MV-4-11 (cell line): Measurements from ENCODE around the gene ZNF213.

ENCODE experiments used
- DNase-seq: peaks from one replicate; lab custom pipeline; 2025; lab: John Stamatoyannopoulos, UW

ZNF213 gene, protein sequence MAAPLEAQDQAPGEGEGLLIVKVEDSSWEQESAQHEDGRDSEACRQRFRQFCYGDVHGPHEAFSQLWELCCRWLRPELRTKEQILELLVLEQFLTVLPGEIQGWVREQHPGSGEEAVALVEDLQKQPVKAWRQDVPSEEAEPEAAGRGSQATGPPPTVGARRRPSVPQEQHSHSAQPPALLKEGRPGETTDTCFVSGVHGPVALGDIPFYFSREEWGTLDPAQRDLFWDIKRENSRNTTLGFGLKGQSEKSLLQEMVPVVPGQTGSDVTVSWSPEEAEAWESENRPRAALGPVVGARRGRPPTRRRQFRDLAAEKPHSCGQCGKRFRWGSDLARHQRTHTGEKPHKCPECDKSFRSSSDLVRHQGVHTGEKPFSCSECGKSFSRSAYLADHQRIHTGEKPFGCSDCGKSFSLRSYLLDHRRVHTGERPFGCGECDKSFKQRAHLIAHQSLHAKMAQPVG

DNA sequence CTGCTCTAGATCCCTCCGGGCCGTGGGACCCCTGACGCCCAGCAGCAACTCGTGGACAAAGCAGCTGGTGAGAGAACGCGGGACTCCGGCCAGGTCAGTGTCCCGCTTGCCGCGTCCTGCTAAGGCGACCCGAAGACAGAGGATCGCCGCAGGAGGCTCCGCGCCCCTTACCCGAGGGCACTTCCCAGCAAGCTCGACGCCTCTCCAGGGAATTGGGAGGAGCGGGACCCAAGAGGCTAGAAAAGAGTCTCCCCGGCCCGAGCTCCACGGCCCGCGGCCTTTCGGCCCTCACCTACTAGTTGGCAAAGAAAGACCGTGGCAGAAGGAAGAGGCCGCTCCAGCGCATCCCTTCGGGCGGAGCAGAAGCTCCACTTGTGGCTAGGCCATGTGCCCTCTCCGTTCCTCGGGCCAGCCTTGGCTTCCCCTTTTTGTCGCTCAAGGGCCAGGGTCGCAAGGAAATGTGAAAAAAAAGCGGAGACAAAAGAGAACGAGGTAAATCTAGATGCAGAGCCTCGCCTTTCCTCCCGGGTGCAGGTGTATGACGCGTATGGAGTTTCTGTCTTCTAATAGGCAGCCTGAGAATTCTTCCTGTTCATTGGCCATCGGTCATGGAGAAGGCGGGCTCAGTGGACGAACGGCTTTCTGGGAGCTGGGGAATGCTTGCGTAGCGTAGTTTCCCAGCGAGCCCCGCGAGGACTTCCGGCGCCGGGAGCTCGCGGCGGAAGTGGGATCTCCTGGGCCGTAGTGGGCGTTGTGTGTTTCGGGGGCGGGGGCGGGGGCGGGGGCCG is at the start of gene ZNF213:
Gene ZNF213 (plus strand): TSS at position 692 of the 788 bp plus-strand sequence. CDS start 2,252 bp downstream, outside the sequence.
- DNase-seq = peak; percentile 97

DNA sequence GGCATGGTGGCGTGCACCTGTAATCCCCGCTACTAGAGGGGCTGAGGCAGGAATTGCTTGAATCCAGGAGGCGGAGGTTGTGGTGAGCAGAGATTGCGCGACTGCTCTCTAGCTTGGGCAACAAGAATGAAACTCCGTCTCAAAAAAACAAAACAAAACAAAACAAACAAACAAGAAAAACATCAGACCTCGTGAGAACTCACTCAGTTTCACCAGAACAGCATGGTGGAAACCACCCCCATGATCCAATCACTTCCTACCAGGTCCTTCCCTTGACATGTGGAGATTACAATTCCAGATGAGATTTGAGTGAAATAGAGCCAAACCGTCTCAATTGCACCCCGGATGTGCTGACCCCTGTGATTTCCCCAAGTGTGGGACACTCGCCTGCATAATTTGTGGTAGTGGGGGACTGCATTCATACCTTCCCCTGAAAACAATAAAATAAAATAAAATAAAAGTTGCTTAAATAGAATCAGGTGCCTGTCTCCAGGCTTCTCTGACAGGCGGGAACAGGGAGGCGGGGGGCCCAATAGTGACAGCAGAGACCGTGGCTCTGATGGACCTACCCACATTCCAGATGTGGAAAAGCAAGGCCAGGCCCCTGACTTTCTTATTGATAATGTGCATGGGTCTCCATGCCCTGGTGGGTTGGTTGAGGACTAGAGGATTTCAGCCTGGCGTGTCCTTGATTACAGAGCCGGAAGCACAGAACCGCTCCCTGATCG is 48.8 kb upstream of the ZNF213 start:
- DNase-seq = no peak

DNA sequence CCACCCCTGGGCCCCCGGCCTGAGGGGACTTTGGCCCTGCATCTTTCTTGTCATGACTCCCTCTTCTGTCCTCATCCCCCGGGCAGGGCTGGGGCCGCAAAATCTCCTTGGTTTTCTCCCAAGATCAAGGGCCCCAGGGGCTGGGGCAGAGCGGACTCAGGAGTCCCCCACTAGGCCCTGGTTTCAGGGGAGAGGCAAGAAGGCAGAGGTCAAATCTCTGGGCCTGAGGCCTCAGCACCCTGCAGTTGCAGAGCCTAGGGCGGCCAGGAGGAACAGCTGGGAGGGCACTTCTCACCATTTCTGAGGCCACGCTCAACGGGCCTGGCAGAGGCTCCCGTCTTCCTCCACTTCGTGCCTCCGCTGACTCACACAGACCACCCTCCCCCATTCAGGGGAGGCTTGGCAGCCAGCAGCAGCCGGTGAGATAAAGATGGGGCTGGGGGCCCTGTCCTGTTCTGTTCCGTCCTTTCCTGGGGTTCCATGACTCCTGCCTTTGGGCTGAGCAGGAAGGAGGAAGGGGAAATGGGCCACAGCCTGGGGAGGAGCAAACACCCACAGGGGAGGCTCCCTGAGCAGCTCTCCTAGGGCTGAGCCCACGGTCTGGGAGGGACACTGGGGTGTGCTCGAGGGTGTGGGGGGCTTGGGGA is 48.1 kb upstream of the ZNF213 start:
- DNase-seq = peak; percentile 60

DNA sequence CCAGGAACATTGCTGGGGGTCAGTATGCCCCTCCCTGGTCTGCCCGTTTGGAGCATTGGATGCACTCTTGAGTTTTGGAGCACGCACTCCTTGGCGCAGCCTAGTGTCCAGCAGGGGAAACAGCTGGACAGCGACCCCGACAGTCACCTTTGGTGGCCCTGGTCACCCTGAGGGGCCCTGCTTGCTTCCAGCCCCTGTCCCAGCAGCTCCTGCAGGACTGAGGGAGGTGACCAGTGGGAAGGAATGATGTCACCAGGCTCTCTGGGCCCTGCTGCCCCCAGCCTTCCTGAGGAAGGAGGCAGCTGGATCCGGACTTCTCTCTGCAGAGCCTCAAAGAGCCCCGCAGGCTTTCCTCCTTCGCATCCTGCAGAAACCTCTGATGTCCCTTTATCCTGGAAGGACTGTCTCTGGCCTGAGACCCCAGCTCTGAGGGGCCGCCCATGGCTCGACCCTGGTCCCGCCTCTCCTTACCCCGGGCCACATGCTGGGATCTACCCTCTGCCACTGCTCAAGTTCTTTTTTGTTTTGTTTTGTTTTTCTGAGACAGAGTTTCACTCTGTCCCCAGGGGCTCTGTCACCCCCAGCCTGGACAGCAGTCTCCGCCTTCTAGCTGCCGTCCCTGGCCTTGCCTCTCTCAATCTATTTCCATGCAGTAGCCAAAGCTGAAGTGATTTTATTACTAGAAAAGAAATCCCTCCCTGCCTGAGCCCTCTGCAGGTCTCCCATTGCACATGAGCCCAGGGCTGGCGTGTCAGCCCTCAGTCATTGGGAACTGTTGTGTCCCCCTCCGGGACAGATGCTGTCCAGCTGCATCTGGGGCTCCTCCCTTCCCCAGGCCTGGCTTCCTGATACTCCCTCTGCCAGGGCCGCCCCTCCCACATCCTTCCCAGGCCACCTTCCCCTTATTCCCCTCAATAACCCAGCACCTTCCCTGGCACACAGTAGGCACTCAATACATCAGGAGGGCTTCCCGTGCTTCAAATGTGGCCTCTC is 47.3 kb upstream of the ZNF213 start:
- peak; percentile 60 for DNase-seq

DNA sequence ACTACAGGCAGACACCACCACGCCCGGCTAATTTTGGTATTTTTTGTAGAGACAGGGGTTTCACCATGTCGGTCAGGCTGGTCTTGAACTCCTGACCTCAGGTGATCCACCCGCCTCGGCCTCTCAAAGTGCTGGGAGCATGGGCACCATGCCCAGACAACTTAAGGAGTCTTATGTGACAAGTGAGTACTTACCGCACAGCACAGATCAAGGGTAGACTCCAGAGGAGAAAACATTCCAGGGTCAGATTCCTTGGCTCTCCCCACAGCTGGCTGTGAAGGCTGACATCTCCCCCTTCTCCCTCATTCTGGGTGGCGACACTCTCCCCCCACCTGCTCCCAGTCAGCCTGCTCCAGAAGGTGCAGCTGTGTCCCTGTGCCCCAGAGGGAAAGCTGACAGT is 46.4 kb upstream of the ZNF213 start:
- DNase-seq = no peak

DNA sequence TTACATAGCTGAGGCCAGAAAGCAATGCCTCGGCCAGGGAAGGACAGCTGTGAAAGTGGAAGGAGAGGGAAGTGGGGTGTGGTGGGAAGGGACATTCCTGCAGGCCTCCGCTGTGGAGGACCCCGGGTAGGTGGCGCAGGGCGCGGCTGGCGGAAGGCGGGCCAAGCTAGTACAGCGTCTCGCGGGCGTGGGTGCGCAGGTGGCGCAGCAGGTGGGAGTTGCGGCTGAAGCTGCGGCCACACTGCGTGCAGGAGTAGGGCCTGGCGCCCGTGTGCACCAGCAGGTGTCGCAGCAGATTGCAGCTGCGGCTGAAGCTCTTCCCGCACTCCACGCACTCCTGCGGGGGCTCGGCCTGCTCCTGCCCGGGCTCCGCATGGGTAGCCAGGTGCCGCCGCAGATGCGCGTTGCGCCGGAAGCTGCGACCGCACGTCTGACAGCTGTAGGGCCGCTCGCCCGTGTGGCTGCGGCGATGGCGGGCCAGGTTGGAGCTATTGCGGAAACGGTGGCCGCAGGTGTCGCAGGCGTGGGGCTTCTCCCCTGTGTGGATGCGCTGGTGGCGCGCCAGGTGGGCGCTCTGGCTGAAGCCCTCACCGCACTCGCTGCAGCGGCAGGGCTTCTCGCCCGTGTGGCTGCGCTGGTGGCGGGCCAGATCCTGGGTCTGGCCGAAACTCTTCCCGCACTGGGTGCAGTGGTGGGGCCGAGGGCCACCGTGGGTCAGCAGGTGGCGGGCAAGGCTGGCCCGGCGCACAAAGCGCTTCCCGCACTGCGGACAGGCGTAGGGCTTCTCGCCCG is 45.7 kb upstream of the ZNF213 start:
- DNase-seq = no peak

DNA sequence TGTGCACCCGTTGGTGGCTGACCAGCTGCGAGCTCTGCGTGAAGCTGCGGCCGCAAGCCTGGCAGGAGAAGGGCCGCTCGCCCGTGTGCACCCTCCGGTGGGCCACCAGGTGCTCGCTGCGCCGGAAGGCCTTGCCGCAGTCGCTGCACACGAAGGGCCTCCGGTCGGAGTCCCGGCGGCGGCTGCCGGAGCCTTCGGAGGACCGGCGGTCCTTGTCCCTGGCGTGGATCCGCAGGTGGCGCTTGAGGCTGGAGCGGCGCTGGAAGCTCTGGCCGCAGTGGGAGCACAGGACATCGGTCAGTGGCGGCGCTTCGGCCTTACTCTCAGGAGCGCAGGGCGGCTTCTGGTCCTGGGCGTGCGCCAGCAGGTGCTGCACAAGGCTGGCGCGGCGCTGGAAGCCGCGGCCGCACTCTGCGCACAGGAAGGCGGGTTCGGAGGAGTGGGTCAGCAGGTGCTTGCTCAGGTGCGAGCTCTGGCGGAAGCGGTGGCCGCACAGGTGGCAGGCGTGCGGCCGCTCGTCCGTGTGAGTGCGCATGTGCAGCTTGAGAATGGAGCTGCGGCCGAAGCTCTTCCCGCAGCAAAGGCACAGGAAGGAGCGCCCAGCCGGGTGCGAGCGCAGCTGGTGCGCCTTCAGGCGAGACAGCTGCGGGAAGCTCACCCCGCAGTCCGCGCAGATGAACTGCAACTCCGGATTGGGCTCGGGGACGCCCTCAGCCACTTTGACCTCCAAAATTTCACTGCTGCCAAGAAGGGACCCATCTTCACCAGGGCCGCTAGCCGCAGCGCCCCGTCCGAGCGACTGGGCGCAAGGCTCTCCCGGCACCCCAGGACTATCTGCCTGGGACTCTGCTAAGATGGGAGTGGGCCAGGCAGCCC is 44.9 kb upstream of the ZNF213 start:
- DNase-seq = no peak

DNA sequence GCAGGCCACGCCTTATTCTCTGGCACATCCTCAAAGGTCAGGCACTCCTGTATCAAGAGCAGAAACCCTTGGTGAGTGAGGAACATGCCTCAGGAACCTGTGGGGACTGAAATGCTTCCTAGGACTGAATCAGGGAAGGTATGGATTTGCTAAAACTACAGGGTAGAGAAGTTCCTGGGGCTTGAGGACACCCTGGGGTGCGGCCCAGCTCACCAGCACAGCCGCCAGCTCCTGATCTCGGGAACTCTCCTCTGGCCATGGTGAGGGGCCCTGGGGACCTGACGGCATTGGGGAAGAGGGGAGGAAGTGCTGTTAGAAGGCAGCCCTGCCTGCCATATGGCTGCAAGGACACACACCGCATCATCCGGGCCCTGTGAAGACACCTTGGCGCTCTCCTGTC is 43.3 kb upstream of the ZNF213 start:
- DNase-seq = no peak

DNA sequence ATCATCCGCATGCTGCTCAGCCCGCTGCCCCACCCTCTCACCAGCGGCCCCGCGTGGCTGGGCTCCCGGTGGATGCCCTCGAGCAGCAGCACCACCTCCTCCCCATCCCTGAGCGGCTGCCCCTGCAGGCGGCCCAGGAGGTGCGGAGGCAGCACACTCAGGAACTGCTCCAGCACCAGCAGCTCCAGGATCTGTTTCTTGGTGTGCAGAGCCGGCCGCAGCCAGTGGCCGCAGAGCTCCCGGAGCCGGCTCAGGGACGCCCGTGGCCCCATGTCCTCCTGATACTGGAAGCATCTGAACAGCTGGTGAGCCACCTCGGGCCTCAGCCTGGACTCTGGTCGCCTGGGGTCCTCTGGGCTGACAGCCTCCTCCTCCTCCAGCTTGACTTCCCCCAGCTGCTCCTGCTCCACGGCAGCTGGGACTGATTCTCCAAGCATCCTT is 42.3 kb upstream of the ZNF213 start:
- DNase-seq = no peak

DNA sequence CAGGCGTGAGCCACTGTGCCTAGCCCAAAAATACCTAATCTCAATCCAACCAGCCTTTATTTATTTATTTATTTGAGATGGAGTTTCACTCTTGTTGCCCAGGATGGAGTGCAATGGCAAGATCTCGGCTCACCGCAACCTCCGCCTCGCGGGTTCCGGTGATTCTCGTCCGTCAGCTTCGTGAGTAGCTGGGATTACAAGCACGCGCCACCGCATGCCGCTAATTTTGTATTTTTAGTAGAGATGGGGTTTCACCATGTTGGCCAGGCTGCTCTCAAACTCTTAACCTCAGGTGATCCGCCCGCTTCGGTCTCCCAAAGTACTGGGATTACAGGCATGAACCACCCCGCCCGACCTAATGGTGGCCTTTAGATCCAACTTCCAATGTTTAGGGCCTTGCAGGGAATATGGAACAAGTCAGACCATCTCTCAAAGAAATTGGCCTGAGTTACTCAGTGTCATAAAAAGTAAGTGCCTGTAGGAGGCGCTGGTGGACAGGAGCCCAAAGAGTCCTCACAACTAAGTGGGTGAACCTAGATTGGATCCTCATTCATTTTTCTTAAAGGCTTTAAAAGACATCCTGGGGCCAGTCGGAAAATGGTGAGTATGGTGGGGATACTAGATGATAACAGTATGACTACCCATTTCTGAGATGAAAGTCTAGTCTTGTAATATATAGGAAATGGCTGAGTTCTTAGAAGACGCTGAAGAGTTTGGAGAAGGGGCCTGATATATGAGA is 40.4 kb upstream of the ZNF213 start:
- DNase-seq = peak; percentile 67

DNA sequence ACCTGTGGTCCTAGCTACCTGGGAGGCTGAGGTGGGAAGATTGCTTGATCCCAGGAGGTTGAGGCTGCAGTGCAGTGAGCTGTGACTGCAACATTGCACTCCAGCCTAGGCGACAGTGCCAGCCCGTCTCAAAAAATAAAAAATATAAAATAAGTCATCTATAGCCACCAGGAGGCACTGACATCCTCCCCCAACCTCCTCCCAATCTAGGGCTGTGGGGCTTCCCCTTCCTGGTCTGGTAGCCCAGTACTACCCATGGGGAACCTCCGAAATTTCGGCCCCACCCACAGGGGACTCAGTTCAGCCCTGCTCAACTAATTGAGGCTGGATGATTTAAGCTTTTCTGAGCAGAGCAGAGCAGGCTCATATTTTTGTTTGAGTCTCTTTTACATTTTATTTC is 39.0 kb upstream of the ZNF213 start:
- DNase-seq = peak; percentile 88

DNA sequence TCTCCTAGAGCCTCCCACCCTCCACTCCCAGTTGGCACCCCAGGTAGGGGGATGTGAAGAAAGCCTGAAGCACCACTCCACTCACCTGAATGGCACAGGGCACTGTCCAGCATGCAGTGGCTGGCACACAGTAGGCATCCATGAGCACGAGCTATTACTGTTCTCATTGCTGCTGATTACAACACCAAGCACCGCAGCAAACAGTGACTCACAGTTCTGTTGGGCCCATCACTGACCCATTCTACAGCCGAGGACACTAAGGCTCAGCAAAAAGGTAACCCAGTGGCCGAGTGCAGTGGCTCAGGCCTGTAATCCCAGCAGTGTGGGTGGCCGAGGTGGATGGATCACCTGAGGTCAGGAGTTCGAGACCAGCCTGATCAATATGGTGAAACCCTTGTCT is 38.5 kb upstream of the ZNF213 start:
- no peak for DNase-seq

DNA sequence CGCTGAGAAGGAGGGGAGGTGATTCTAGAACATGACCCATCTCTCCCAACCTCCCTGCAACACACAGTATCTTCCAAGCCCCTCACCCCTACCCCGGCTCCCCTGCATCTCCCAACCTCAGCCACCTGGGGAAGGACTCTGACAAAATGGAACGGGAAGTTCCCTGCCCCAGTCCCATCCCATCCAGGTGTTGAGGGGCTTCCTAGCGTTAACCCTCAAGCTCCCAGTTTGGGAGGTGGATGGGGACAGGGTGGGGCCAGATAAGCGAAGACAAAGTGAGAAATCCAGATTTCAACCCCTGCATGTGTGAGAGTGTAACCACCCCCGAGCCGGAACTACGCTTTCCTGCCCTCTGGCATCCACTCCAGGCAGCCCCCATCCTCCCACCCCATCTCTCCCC is 37.6 kb upstream of the ZNF213 start:
- DNase-seq = no peak

DNA sequence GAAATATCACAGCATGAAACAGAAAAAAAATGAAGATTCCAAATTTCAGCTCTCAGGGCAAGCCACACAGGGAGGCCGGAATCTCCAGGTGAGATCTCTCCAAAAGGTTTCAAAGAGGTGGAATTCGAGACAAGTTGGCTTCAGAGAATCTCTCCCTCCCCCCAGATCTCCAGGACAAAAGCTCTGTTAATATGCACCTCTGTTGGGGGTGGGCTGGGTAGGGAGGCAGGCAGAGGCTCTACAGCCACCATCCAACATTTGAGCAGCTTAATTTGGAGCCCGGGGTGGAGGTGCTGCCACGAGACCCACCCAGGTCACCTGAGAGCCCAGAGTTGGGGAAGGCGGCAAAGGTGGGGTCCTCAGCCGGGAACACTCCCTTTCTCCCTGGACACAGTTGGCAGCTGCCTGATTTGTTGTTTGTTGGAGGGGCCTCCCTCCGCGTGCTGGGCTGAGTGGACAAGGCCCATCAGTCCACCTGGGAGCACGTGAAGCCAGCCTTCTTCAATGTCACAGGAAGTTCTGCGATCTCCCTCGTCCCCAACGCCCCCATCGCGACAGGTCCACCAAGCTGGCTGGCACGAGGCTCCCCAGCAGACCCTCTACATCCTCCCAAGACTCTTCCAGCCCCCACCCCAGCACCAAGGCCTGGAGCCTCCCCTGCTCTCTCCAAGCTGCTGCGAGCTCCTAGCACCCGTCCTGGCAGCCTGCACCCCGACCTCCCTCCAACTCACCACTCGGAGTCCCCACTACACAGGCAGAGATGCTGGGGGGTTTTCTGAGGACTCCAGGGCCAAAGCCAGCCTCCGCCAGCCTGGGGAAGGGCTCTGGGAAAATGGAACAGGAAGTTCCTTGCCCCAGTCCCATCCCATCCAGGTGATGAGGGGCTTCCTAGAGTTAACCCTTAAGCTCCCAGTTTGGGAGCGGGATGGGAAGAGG is 36.1 kb upstream of the ZNF213 start, which contains the start of gene ZSCAN10:
Gene ZSCAN10 (minus strand): TSS at position 836 of the 936 bp plus-strand sequence. CDS start 6,357 bp downstream, outside the sequence.
- no peak for DNase-seq

DNA sequence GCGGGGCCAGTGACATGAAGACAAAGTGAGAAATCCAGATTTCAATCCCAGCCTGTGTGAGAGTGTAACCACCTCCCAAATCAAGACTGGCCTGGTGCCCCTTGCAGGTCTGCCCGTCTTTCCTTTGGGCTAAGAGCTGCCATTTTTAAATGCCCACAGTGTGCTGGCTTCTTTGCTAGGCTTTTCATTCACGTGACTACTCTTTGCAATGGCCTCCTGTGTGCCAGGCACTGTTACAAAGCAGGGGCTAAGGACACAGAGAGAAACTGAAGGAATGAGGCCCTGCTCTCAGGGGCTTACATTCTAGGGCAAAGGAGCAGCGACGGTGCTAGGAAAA is 35.5 kb upstream of the ZNF213 start:
- no peak for DNase-seq

DNA sequence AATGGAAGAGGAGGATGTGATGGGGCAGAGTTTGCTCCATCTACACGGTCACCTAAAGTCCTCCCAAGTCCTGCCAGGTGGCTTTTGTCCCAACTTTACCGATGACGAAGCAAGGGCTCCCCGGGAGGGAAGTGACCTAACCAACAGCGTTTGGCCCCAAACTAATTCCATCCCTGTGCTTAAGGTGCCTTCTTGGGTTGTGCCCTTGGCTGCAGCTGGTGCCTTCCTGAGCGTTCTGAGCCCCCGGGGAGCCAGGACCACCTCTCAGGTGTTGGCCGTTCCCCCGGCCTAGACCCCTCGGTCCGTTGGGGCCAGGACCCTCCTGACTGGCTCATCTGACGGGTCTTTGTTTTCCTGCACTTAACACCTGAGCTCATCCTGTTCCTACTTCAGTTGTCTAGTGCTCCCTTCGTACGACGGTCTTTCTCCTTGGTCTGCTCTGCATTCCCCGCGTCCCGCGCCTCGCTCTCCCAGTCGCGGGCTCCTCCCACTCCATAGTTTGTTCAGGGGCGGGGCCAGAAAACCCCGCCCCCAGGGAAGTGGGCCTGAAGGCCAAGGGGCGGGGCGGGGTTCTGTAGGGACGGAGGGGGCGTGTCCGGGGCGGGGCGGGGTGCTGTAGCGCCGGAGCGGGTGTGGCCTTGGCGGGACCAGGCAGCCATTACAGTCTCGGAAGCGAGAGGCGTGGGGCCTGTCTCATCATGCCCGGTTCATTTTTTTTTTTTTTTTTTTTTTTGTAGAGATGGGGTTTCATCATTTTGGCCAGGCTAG is 34.9 kb upstream of the ZNF213 start:
- DNase-seq = peak; percentile 89
